HG02938 (cell line): ENCODE data around the gene CTNNA3.
"Not testable (repeated sequence)": the region's sequence is repeated elsewhere in the genome, so short reads cannot be mapped to it uniquely, and the experiment has no call there.

ENCODE experiments used
- ATAC-seq: cut with Tn5 transposase; IDR thresholded peaks from one replicate; pipeline ENCODE4 v1.9.1; 2021; ENCODE audit warnings: mild to moderate bottlenecking, moderate library complexity; ENCODE audit not compliant: unreplicated experiment

Gene CTNNA3

DNA sequence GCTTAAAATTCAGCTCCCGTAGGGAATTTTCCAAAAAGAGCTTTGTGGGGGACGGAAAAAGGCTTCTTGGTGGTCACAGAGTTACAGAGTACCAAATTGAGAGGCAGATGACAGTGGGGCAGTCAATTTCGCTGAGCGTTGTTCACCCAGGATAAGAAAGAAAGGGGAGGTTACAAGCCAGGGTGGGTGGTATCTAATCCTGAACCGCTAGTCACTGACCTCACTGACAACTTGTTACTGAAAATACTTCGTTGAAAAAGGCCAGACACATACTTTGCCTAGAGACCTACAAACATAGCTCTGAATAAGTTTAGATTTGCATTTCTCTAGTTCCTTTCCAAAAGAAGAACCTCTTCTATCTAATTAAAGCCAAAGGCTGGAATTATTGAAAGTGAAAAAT is at the start of gene CTNNA3:
TSS of gene CTNNA3 (minus strand) at position 167 of the 400 bp plus-strand sequence.
- ATAC-seq, result peak; percentile 52

DNA sequence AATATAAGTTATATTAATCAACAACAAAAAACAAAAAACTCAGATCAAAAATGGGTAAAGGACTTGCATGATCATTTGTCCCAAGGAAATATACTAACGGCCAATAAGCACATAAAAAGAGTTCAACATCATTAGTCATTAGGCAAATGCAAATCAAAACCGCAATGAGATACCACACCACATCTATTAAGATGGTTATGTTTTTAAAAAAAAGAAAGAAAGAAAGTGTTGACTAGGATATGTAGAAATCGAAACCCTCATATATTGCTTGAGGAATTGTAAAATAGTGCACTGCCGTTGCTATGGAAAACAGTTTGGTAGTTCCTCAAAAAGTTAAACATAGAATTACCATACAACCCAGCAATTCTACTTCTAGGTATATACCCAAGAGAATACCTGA is 39.4 kb upstream of the CTNNA3 start:
- no peak for ATAC-seq

DNA sequence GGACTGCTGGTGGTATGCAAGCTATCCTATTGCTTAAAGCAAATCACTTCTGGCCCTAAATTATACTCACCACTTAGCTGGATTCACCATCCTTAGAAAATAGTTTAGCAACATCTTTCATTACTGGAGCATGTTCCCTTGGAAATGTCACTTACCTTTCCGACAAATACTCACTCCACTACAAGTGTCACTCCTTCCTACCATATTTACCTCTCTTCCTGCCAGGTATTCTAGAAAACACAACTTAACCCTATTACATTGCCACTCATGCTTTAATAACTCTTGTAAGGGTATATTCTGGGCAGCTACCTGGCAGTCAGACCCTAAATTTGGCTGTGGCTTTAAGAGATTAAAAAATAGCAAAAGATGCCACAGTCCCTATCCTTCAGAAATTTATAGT is 37.5 kb upstream of the CTNNA3 start:
- ATAC-seq, result no peak

DNA sequence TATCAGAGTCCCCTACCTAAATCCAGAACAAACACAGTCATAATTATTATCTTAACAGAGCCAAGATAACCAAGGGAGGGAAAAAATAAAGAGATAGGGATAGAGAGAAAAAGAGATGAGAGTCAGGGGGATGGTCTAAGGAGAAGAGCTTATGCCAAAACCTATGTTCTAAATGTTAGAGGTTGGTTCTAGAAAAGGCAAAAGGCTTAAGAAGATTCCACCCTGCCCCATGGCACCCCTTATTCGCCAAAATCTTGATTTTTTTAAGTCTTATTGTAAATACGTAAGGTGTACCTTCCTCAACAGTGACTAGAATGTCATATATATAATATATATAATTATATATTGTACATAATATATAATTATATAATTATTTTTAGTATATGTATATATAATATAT is 29.6 kb upstream of the CTNNA3 start:
- ATAC-seq, result no peak

DNA sequence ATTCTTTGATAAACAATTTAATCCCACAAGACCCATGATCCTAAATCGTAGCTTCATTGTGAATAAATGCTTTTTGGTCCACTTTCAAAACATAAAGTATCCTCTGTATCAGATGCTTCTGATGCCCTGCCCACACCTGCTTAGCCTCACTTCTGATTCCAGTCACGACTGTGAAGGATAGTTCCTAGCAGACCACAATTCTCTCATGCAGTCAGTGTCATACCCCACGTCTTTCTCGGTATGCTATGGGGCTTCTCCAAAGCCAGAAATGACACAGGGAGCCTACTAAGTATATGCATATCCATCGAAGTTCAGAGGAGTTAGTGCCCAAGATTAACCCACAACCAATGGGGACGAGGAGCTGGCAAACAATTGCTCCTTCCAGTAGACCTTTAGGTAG is 27.6 kb upstream of the CTNNA3 start:
- ATAC-seq, result no peak

DNA sequence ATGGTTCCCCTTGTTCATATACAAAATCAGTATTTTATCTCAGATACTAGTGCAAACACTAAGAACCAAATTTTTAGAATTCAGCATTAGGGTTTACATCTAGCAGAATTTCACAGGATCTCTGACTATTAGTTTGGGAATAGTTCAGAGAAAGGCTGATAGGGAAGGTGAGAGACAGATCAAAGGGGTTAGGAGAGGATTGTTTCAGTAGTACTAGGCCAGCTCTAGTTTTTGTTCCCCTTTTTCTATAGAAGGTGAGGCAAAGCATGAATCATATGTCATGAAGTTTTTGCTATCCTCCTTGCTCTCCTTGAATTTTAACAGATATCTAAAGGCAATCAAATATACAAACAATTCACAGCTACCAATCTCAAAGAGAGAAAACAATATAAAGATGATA is 26.1 kb upstream of the CTNNA3 start:
- ATAC-seq, result peak; percentile 87

DNA sequence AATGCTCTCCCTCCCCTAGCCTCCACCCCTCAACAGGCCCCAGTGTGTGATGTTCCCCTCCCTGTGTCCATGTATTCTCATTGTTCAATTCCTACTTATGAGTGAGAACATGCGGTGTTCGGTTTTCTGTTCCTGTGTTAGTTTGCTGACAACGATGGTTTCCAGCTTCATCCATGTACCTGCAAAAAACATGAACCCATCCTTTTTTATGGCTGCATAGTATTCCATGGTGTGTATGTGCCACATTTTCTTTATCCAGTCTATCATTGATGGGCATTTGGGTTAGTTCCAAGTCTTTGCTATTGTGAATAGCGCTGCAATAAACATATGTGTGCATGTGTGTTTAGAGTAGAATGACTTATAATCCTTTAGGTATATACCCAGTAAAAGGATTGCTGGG is 20.5 kb upstream of the CTNNA3 start:
- ATAC-seq, result not testable (repeated sequence)

DNA sequence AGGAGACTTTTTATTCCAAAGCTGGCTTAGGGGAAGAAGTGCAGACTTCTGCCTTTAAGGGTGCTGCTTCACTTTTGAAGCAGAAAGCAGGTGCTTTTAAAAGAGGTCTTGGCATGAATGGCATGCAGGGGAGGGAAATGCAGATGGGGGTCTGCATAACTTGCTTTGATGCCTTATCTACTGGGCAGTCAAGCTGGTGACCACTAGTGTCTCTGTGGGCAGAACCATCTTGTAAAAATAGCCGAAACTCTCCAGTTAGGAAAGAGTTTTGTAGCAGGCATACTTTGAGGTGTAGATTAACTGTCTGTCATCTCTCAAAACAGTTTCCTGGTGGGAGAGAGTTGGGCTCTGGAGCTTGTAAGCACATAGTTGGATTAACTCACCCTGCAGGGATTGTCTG is 9.9 kb upstream of the CTNNA3 start:
- no peak for ATAC-seq

DNA sequence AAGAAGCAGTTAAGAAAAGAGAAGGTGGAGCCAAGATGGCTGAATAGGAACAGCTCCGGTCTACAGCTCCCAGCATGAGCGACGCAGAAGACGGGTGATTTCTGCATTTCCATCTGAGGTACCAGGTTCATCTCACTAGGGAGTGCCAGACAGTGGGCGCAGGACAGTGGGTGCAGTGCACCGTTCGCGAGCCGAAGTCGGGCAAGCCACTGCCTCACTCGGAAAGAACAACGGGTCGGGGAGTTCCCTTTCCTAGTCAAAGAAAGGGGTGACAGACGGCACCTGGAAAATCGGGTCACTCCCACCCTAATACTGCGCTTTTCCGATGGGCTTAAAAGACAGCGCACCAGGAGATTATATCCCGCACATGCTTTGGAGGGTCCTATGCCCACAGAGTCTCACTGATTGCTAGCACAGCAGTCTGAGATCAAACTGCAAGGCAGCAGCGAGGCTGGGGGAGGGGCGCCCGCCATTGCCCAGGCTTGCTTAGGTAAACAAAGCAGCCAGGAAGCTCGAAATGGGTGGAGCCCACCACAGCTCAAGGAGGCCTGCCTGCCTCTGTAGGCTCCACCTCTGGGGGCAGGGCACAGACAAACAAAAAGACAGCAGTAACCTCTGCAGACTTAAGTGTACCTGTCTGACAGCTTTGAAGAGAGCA is 3.7 kb upstream of the CTNNA3 start:
- ATAC-seq, result not testable (repeated sequence)

DNA sequence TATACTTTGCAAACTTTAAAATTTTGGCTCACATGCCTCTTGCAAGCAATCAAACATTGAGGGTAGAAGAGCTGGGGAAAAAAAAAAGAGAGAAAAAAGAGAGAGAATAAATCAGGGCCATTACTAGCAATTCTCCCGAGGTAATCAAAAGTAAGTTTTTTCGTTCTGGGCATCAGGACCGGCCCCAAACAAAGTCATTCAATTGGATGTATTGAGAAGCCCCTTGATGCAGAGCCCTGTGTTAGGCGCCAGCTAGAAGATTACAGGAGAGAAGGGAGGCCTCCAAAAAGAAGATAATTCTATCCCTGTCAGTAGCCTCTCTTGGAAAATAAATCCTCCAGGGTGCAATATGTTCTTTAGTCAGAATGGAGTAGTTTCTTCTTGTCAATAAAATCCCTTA is 2.2 kb upstream of the CTNNA3 start:
- no peak for ATAC-seq

DNA sequence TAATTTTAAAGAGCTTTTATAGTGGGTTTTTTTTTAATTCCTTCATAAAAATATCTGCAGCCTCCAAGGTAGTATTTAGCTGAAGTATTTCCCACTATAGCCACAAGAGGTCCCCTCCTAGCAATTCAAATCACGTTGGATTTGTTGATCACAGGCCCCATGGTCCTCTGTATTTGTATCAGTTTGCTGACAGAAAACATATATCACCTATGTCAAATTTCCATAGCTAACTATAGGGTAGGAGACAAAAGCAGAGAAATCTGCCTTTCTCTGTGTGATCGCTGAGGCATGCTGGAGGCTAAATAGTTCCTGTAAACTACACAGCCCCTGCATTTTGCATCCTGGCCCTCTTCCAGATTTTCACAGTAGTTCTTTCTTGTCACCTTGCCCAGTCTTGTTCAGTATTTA is 1.7 kb upstream of the CTNNA3 start:
- peak; percentile 92 for ATAC-seq

DNA sequence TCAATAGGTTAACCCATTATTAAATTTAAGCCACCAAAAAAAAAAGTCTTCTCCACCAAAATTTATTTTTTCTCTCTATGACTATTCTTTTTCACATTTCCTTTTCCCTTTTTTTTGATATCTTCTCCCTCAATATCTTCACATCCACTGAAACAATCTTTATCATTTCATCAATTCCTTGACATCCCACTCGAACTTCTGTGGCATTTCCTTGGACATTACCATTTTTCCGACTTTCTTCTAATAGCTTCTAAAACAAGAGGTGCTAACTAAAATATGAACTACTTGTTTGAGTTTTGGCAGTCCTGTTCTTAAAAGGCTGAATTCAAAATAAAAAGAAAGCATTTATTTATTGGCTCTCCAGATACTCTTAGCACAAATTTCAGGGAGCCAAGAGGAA is 684 bp upstream of the CTNNA3 start:
- no peak for ATAC-seq

DNA sequence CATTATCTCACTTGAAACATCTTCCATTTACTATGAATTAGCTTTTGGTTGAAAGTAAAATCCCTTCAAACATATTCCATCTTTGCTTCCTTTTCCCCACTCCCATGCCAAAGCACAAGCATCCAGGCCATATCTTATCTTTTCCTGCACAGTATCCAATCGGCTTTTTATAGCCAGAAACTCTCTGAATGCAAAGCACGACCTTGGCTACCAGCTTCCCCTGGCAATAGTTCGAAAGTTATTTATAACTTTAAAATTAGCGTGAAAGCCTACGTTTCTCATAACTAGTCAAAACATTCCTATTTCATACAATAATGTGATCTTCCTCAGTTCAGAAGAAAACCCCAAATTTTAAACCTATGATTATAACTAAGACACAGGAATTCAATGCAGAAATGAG is 440 bp downstream of the CTNNA3 start:
- ATAC-seq, result no peak

DNA sequence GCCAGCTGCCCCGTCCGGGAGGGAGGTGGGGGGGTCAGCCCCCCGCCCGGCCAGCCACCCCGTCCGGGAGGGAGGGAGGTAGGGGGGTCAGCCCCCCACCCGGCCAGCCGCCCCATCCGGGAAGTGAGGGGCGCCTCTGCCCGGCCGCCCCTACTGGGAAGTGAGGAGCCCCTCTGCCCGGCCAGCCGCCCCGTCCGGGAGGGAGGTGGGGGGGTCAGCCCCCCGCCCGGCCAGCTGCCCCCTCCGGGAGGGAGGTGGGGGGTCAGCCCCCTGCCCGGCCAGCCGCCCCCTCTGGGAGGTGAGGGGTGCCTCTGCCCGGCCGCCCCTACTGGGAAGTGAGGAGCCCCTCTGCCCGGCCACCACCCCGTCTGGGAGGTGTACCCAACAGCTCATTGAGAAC is 4.1 kb downstream of the CTNNA3 start:
- not testable (repeated sequence) for ATAC-seq

DNA sequence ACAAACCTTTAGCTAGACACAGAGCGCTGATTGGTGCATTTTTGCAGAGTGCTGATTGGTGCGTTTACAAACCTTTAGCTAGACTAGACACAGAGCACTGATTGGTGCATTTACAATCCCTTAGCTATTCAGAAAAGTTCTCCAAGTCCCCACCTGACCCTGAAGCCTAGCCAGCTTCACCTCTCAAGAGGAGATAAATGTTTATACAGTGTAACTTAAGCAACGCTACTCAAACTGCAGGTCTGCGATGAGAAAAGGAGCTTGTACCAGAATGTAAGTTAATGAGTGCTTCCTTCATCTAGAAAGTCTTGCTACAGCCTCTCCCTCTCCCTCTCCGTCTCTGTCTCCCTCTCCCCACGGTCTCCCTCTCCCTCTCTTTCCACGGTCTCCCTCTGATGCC is 5.5 kb downstream of the CTNNA3 start:
- not testable (repeated sequence) for ATAC-seq

DNA sequence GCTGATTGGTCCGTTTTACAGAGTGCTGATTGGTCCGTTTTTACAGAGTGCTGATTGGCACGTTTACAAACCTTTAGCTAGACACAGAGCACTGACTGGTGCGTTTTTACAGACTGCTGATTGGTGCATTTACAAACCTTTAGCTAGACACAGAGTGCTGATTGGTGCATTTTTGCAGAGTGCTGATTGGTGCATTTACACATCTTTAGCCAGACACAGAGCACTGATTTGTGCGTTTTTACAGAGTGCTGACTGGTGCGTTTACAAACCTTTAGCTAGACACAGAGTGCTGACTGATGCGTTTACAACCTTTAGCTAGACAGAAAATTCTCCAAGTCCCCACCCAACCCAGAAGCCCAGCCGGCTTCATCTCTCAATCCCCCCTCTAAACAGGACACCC is 11.9 kb downstream of the CTNNA3 start:
- ATAC-seq, result not testable (repeated sequence)

DNA sequence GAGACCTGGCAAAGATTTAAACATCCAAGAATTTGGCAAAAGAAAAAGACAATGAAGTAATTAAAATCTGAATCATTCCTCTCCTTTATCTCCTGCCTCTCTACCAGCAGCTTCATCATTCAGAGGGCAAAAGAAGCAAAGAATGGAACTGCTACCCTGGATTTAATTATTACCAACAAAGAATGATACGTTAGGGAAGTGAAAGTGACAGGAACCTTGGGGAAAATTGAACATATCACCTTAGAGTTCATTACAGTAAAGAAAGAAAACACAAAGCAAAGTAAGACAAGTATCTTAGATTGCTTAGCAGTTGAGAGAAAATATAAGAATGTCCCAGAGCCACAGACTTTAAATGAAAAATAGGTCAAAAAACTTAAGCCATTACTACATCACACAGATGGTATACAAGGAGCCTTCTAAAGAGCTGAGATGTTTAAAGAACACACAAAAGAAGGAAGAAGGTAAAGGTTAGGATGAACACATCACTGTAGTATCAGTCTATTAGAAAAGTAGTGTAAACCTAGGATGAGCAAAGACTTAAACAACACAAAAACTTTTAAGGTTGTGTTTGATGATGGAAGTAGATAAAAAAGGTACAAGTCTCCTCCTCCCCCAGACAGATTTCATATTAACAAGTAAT is 17.5 kb downstream of the CTNNA3 start:
- no peak for ATAC-seq

DNA sequence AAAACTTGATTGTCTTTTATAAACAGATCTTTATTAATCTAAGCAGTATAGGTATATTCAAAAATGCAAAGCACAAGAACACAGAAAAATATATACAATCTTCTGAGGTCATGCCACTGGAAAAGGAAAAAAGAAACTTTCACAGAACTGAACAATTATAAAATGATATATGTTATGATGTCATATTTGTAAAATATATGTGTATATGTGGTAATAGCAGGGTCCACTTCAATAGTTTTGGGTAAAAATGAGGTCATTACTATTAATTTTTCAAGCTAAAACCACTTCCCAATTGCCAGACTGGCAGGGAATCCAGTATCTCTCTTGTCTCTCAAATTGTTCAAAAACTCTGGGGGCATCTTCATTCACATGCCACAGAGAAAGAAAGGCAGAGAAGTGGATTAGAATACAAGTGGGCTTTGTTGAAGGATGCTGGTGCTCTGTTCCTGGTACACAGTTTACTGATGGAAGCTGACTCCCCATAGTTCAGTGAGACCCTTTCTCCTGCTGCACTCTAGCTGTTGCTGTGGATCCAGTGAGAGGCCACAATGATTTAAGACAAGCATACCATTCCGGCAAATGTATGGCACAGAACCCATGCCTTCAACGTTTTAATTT is 19.7 kb downstream of the CTNNA3 start:
- ATAC-seq, result no peak

DNA sequence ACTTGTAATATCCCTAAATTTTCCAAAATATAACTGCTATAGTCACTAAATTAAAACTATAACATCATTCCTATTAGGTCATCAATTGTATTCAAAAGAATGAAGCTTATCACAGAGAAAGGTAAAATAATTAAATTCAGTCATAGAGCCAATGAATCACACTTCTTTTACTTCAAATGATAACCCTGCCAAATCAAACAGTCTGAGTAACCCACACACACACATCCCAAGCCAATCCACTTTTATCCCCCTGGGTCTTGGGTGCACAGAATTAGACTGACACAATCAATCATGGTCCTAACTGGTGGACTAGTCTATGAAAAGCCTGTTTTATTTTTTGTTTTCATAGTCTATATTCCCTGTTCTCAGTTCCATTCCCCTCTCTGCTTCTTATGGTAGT is 25.6 kb downstream of the CTNNA3 start:
- no peak for ATAC-seq

DNA sequence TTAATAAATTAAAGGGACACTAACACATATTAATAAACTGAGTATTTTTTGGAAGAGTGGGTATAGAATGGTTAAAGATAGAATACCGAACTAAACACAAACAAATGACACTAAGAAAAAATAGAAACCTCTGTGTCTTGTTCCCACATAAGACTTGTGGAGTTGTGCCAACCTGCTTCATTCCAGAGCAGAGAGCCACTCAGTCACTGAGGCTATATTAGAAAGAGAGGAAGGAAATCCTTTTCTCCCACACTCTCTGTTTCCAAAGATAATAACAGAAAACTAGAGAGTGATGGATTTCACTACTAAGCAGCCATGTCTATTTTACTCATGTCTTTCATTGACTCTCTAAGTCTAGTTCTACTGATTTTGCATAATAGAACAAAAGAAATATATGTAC is 26.0 kb downstream of the CTNNA3 start:
- ATAC-seq, result no peak

DNA sequence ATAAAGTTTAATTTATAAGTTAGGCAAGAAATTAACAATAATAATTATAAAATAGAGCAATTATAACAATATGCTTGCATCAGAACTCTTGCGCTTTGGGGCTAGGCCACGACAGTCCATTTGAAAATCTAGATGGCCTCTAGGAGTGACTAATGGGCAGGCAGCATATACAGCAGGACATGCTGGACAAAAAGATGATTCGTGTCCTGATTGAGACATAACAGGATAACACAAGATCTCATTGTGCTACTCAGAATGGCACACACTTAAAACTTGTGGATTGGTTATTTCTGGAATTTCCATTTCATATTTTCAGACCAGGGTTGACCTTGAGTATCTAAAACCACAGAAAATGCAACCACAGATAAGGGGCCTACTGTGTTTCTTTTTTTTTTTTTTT is 27.5 kb downstream of the CTNNA3 start:
- no peak for ATAC-seq

DNA sequence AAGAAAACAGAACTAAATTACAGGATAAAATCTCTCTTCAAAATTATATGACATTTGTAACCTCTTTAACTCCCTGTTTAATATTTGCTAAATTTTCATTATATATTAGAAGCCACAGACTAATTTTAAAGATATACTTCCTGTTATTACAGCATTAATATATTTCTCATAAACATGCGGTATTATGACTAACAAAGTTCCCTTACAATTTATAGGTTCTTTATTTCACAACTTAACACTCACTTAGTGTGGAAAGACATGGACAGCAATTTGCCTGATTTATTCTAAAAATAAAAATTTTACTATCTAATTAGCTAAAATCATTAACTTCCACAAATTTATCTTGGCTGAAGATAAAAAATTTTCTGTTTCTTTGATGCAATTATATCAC is 29.0 kb downstream of the CTNNA3 start:
- no peak for ATAC-seq
